Activated naive CD4-positive, alpha-beta T cell treated with anti-CD3 and anti-CD28 coated beads, Interleukin-2, amount 50 U/mL, for 24 hours (primary cell): ENCODE results near the gene WNT9A.

ENCODE experiments used
- H3K27ac Mint-ChIP-seq: one replicate; pipeline ENCODE4 v1.8.0; 2021; ENCODE audit warnings: mild to moderate bottlenecking, mixed read lengths
- H3K27me3 Mint-ChIP-seq: one replicate; pipeline ENCODE4 v1.8.0; 2021; ENCODE audit warnings: mixed read lengths
- H3K36me3 Mint-ChIP-seq: one replicate; pipeline ENCODE4 v1.8.0; 2021; ENCODE audit warnings: mixed read lengths
- H3K4me1 Mint-ChIP-seq: one replicate; pipeline ENCODE4 v1.8.0; 2021; ENCODE audit warnings: mixed read lengths
- H3K4me3 Mint-ChIP-seq: one replicate; pipeline ENCODE4 v1.8.0; 2021; ENCODE audit warnings: mild to moderate bottlenecking, mixed read lengths
- H3K9me3 Mint-ChIP-seq: one replicate; pipeline ENCODE4 v1.8.0; 2021; ENCODE audit warnings: mixed read lengths

Gene WNT9A

DNA sequence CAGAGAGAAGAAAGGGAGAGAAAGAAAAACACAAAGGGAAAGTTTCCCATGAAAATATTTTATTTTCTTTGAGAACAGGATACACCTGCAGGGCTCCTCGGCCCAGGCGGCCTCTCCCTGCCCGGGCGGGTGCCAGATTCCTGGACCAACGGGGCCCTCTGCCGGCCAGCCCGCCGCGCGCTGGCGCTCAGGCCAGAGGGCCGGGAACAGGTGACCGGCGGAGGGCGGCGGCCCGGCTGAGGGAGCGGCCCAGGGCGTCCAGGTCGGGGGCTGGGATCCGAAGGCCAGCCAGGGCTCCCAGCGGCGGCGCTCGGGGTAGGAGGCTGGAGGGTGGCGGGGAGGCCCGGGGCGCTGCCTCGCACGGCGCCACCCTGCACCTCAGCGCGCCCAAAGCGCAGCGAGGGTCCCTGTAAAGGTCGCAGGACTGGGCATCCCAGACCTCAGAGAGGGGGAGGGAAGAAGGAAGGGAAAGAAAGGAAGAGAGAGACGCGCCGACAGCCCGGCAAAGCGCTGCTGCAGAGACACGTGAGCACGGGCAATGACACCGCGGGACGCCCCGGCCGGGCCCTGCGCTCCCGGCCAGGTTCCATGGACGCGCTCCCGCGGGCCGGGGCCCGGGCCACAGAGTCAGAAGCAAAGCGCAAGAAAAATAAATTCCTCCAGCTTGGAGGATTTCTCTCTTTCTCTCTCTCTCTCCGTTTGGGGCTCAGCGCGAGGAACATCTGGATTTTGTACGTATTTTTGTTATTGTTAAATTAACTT, 927 bp downstream of the WNT9A start:
- H3K4me1 Mint-ChIP-seq = peaks cover 6% of the 10 kb centered on the region
- no peaks in the 10 kb centered on the region for H3K36me3 Mint-ChIP-seq
- H3K27ac Mint-ChIP-seq = no peak overlapping the region
- no peaks in the 10 kb centered on the region for H3K9me3 Mint-ChIP-seq
- H3K27me3 Mint-ChIP-seq = peaks cover 3% of the 10 kb centered on the region
- H3K4me3 Mint-ChIP-seq = peak overlapping the region; percentile 76

DNA sequence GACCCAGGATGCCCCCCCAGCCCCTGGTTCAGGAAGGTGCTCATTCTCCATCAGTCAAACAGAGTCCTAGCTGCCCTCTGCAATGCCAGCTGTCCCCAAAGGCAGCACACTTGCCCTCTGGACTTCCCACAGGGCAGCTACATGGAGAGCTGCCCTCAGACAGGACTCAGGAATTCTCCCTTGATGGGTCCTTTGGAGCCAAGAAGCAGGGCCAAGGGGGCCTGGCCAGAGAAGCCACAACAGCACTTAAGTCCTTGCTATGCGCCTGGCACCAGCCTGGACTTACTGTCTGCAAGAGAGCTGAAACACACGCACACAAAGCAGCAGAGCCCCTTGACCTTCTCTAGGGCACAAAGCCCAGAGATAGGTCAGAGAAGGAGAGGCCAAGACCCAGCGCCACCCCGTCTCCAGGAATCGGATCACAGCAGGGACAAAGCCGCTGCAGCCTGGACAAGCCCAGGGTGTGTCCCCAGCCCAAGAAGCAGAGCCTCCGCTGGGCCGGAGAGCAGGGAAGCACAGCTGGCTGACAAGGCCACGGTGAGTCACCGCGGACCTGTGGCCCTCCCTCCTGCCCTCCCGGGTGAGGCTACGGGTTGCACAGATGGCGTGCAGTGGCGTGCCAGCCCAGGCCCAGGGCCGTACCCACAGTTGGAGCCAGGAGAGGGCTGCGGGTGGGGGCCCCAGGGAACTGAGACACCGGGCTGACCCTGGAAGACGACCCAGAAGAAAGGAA, 1.7 kb downstream of the WNT9A start:
- H3K4me3 Mint-ChIP-seq = peak overlapping the region; percentile 76
- peaks cover 6% of the 10 kb centered on the region for H3K4me1 Mint-ChIP-seq
- no peaks in the 10 kb centered on the region for H3K36me3 Mint-ChIP-seq
- no peak overlapping the region for H3K27ac Mint-ChIP-seq
- H3K27me3 Mint-ChIP-seq = peaks cover 3% of the 10 kb centered on the region
- no peaks in the 10 kb centered on the region for H3K9me3 Mint-ChIP-seq

DNA sequence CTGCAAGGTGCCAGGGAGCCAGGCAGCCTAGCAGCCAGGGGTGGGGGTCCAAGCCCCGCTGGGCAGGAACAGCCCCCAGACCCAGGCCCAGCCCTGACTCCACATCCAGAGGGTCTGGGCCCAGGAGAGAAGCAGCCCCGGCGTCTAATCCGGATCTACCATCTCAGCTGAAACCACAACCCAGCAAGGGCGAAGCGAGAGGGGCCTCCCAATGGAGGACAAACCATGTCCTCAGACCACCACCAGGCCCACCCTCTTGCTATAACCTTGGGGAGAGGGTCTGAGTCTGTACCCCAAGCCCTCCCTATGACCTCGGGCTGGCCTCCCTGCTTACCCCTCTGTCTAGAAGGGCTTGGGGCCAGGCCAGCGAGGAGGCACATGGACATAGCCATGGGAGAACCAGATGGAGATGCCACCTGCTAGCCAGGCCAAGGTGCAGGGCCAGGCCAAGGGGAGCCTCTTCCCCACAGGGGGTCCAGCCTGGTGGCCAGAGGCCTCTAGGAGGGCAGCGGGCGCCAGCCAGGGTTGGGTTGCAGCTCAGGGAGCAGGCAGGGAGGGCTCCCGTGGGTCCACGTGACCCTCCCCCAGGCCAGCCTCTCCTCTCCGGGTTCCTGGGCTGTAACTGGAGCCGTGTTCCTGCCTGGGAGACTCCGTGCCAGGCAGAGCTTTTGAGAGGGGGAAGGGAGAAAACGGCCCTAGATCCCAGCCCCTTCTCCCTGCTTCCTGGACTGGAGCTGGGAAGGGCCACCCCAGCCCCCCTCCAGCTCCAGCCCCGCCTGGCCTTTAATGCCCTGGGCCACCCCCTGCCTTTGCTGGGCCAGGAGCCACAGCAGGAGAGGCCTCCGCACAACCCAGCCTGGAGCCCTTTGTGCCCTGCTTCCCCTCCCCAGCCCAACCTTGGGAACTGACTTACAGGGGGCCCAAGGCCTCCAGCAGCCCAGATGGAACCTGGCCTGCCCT, 2.5 kb downstream of the WNT9A start:
- Mint-ChIP-seq H3K27me3 (peaks cover 3% of the 10 kb centered on the region), H3K27ac (no peak overlapping the region), H3K4me1 (peaks cover 6% of the 10 kb centered on the region), H3K9me3 (no peaks in the 10 kb centered on the region), H3K36me3 (no peaks in the 10 kb centered on the region), H3K4me3 (peak overlapping the region; percentile 69)

- Mint-ChIP-seq H3K27ac (no peak overlapping the region), H3K9me3 (no peaks in the 10 kb centered on the region), H3K4me1 (peaks cover 6% of the 10 kb centered on the region), H3K36me3 (no peaks in the 10 kb centered on the region), H3K27me3 (peaks cover 1% of the 10 kb centered on the region), H3K4me3 (no peak overlapping the region)
Observed at GRCh38 chr1:227944090-227944930, 3.4 kb downstream of the WNT9A start.

DNA sequence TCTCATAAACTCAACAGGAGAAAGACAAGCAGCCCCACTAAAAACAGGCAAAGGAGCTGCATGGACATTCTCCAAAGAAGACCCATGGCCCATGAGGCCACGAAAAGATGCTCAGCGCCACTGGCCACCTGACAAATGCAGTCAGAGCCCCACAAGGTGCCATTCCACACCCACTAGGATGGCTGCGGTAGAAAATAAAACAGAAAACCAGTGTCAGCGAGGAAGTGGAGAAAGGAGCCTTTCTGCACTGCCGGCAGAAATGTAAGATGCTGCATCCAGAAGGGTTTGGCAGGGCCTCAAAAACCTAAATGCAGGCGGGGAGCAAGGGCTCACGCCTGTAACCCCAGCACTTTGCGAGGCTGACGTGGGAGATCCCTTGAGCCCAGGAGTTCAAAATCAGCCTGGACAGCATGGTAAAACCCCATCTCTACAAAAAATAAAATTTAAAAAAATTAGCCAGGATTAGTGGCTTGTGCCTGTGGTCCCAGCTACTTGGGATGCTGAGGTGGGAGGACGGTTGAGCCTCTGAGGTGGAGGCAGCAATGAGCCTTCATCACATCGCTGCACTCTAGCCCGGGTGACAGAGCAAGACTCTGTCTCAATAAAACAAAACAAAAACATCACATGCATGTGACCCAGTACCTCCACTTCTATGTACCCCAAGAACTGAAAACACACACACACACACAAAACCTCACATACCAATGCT, 4.2 kb downstream of the WNT9A start:
- H3K36me3 Mint-ChIP-seq = no peaks in the 10 kb centered on the region
- peaks cover 6% of the 10 kb centered on the region for H3K4me1 Mint-ChIP-seq
- peaks cover 1% of the 10 kb centered on the region for H3K27me3 Mint-ChIP-seq
- H3K27ac Mint-ChIP-seq = no peak overlapping the region
- no peaks in the 10 kb centered on the region for H3K9me3 Mint-ChIP-seq
- no peak overlapping the region for H3K4me3 Mint-ChIP-seq

GRCh38 chr1:227942716-227943261, 4.9 kb downstream of the WNT9A start:
- H3K27me3 Mint-ChIP-seq = peaks cover 1% of the 10 kb centered on the region

GRCh38 chr1:227942021-227942715, 5.6 kb downstream of the WNT9A start:
- Mint-ChIP-seq H3K4me1 (peaks cover 5% of the 10 kb centered on the region), H3K27me3 (peaks cover 1% of the 10 kb centered on the region), H3K4me3 (no peak overlapping the region), H3K27ac (no peak overlapping the region), H3K36me3 (no peaks in the 10 kb centered on the region), H3K9me3 (no peaks in the 10 kb centered on the region)

More at GRCh38 chr1:227942716-227943261, 4.9 kb downstream of the WNT9A start:
- no peaks in the 10 kb centered on the region for H3K9me3 Mint-ChIP-seq
- no peaks in the 10 kb centered on the region for H3K36me3 Mint-ChIP-seq
- no peak overlapping the region for H3K4me3 Mint-ChIP-seq
- H3K27ac Mint-ChIP-seq = no peak overlapping the region
- H3K4me1 Mint-ChIP-seq = peaks cover 6% of the 10 kb centered on the region

GRCh38 chr1:227941509-227942020, 6.2 kb downstream of the WNT9A start:
- Mint-ChIP-seq H3K27ac (no peak overlapping the region), H3K36me3 (no peaks in the 10 kb centered on the region), H3K4me1 (peaks cover 3% of the 10 kb centered on the region), H3K9me3 (no peaks in the 10 kb centered on the region), H3K27me3 (no peaks in the 10 kb centered on the region), H3K4me3 (no peak overlapping the region)

- no peak overlapping the region for H3K27ac Mint-ChIP-seq
- no peaks in the 10 kb centered on the region for H3K27me3 Mint-ChIP-seq
- H3K4me3 Mint-ChIP-seq = no peak overlapping the region
- peaks cover under 1% of the 10 kb centered on the region for H3K4me1 Mint-ChIP-seq
- no peaks in the 10 kb centered on the region for H3K36me3 Mint-ChIP-seq
- no peaks in the 10 kb centered on the region for H3K9me3 Mint-ChIP-seq
Observed at GRCh38 chr1:227940791-227941241, 6.9 kb downstream of the WNT9A start.

DNA sequence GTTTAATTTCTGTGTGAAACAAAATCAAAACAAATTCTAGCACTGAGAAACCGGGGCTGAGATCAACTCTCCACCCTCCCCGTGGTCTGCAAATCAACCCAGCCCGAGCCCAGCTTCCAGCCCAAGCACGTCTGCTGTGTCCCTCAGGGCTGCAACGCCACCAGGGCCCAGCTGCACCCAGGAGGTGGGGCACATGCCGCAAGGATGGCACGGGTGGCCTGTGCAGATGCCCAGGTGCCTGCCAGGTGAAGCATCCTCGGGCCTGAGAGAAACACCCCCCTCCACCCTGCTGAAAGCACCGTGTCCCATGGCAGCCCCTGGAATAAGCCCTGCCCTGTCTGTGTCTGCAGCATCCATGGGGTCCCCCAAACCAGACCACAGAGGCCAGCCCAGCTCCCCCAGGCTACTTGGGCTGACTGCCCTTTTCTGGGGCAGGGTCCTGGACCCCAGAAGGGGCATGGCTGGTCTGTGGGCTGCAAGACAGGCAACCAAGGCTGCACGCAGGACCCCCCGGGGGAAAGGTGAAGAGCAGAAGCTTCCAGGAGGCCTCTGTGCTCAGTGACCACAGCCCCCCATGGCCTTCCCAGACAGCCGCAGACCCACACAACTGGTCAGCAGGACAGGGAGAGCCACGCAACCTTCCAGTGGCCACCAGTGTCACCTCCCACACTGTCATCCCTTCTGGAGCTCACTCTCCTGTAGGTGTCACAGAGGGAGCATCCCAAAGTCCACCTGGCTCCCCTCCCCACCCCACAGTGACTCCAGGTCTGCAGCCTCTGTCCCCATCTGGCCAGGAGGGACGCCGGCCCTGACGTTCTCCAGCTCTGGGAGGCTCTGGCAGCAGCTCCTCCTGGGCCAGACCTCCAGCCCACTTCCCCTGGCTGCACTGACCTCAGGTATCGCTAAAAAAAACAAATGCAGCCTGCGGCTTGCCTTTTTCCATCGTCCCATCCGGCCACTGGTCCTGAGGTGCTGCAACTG, 7.7 kb downstream of the WNT9A start:
- Mint-ChIP-seq H3K4me1 (no peaks in the 10 kb centered on the region), H3K27me3 (no peaks in the 10 kb centered on the region), H3K36me3 (no peaks in the 10 kb centered on the region), H3K27ac (no peak overlapping the region), H3K9me3 (no peaks in the 10 kb centered on the region), H3K4me3 (no peak overlapping the region)

- Mint-ChIP-seq H3K4me3 (no peak overlapping the region), H3K27me3 (no peaks in the 10 kb centered on the region), H3K9me3 (peaks cover 6% of the 10 kb centered on the region)
Observed at GRCh38 chr1:227938911-227939790, 8.6 kb downstream of the WNT9A start.

DNA sequence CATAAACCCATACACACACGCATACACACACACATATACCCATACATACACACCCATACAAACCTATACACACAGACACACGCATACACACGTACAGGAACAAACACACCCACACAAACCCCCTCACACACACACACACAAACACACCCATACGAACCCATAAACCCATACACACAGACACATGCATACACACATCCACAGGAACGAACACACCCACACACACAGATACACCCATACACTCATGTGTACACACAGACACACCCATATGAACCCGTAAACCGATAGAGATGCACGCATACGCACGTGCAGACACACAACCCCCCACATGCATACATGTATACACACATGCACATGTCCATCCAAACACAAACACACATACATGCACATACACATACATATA, 9.5 kb downstream of the WNT9A start:
- no peak overlapping the region for H3K27ac Mint-ChIP-seq
- H3K4me1 Mint-ChIP-seq = peaks cover 5% of the 10 kb centered on the region
- peaks cover 6% of the 10 kb centered on the region for H3K9me3 Mint-ChIP-seq
- no peak overlapping the region for H3K4me3 Mint-ChIP-seq
- no peaks in the 10 kb centered on the region for H3K27me3 Mint-ChIP-seq
- H3K36me3 Mint-ChIP-seq = peaks cover 3% of the 10 kb centered on the region

More at GRCh38 chr1:227938911-227939790, 8.6 kb downstream of the WNT9A start:
- Mint-ChIP-seq H3K27ac (no peak overlapping the region), H3K36me3 (peaks cover 3% of the 10 kb centered on the region), H3K4me1 (peaks cover 5% of the 10 kb centered on the region)
